HEK293T (cell line): ENCODE data around the gene NME2.

Experiments
- CTCF ChIA-PET: fragments of 350-600 bp; formaldehyde crosslinking; extraction: SDS; loops from one replicate; lab custom pipeline; 2021; ENCODE audit warnings: antibody characterized with exemption, inconsistent platforms; lab: Yijun Ruan, JAX
- POLR2A ChIA-PET: fragments of 350-600 bp; formaldehyde crosslinking; extraction: SDS; loops from one replicate; lab custom pipeline; 2020; ENCODE audit warnings: antibody characterized with exemption, inconsistent platforms; lab: Yijun Ruan, JAX
- DNase-seq: peaks from one replicate; pipeline ENCODE4 v3.0.0; 2012; ENCODE audit warnings: mixed read lengths; ENCODE audit errors: extremely low spot score
- ARNT ChIP-seq: fragments of 450-650 bp; IDR thresholded peaks from 2 replicates; pipeline ENCODE4 v1.6.1; 2017; ENCODE audit warnings: mild to moderate bottlenecking
- BHLHE40 ChIP-seq: fragments of 450-650 bp; IDR thresholded peaks from 2 replicates; pipeline ENCODE4 v1.6.1; 2016; ENCODE audit warnings: mild to moderate bottlenecking, moderate library complexity, borderline replicate concordance
- CTBP1 ChIP-seq: fragments of 450-650 bp; IDR thresholded peaks from 2 replicates; pipeline ENCODE4 v1.6.1; 2016; ENCODE audit warnings: borderline replicate concordance
- ELF4 ChIP-seq: fragments of 450-650 bp; IDR thresholded peaks from 2 replicates; pipeline ENCODE4 v1.6.1; 2017; ENCODE audit warnings: antibody characterized with exemption
- FOXA1 ChIP-seq: fragments of 450-650 bp; IDR thresholded peaks from 2 replicates; pipeline ENCODE4 v1.6.1; 2016; ENCODE audit warnings: mild to moderate bottlenecking
- FOXK2 ChIP-seq: fragments of 450-650 bp; IDR thresholded peaks from 2 replicates; pipeline ENCODE4 v1.6.1; 2016; ENCODE audit warnings: mild to moderate bottlenecking
- FOXM1 ChIP-seq: fragments of 450-650 bp; IDR thresholded peaks from 2 replicates; pipeline ENCODE4 v1.6.1; 2017; ENCODE audit warnings: mild to moderate bottlenecking, borderline replicate concordance
- HDGF ChIP-seq: fragments of 450-650 bp; IDR thresholded peaks from 2 replicates; pipeline ENCODE4 v1.6.1; 2017; ENCODE audit warnings: antibody characterized with exemption, borderline replicate concordance
- L3MBTL2 ChIP-seq: fragments of 450-650 bp; conservative IDR thresholded peaks from 2 replicates; pipeline ENCODE4 v1.6.1; 2016; ENCODE audit warnings: mild to moderate bottlenecking
- LEF1 ChIP-seq: fragments of 450-650 bp; IDR thresholded peaks from 2 replicates; pipeline ENCODE4 v1.6.1; 2017; ENCODE audit warnings: mild to moderate bottlenecking, borderline replicate concordance
- NFRKB ChIP-seq: fragments of 450-650 bp; IDR thresholded peaks from 2 replicates; pipeline ENCODE4 v1.6.1; 2016; ENCODE audit warnings: mild to moderate bottlenecking, moderate library complexity
- PKNOX1 ChIP-seq: fragments of 450-650 bp; IDR thresholded peaks from 2 replicates; pipeline ENCODE4 v1.6.1; 2016
- SP1 ChIP-seq: fragments of 450-650 bp; IDR thresholded peaks from 2 replicates; pipeline ENCODE4 v1.6.1; 2017
- SUZ12 ChIP-seq: fragments of 450-650 bp; IDR thresholded peaks from 2 replicates; pipeline ENCODE4 v1.6.1; 2016; ENCODE audit warnings: mild to moderate bottlenecking
- TARDBP ChIP-seq: fragments of 450-650 bp; IDR thresholded peaks from 2 replicates; pipeline ENCODE4 v1.6.1; 2016
- ZNF384 ChIP-seq: fragments of 450-650 bp; IDR thresholded peaks from 2 replicates; pipeline ENCODE4 v1.6.1; 2016

The NME2 gene

GRCh38 chr17:51133365-51133764, 32.8 kb upstream of the NME2 start:
- ChIA-PET CTCF (no interaction called here), POLR2A (no interaction called here)
- no peak for DNase-seq
- no peak for TF ChIP-seq BHLHE40

- ChIA-PET CTCF (interaction anchor here (1.3 kb wide), 1 partner anchor 17 kb away, joined by 3 read pairs; the partner anchor contains the start of gene NME1), POLR2A (interaction anchor here (0.6 to 1.4 kb wide), 3 partner anchors 12 to 270 kb away, joined by 3 to 5 read pairs (median 3); partner anchors contain the start of genes SPAG9 and TOB1)
- TF ChIP-seq NFRKB: no peak
- TF ChIP-seq L3MBTL2: no peak
- no peak for TF ChIP-seq FOXM1
- TF ChIP-seq SUZ12: no peak
- TF ChIP-seq ELF4: no peak
- no peak for TF ChIP-seq BHLHE40
- no peak for DNase-seq
Observed at GRCh38 chr17:51135956-51136355, 30.3 kb upstream of the NME2 start.

GRCh38 chr17:51142597-51142996, 23.6 kb upstream of the NME2 start:
- no peak for DNase-seq
- ChIA-PET CTCF (no interaction called here), POLR2A (interaction anchor here (1.0 kb wide), 1 partner anchor 22 kb away, joined by 3 read pairs; the partner anchor contains the start of gene SPAG9)

GRCh38 chr17:51144266-51145022, 21.8 kb upstream of the NME2 start:
- CTCF ChIA-PET: no interaction called here
- DNase-seq: no peak
- POLR2A ChIA-PET: no interaction called here
- TF ChIP-seq LEF1: no peak
- TF ChIP-seq PKNOX1: peak; percentile 54
- peak; percentile 68; the same call in 1 of the 2 replicates for TF ChIP-seq ZNF384

More at GRCh38 chr17:51142597-51142996, 23.6 kb upstream of the NME2 start:
- TF ChIP-seq ELF4: no peak
- TF ChIP-seq CTBP1: no peak
- no peak for TF ChIP-seq SUZ12
- TF ChIP-seq FOXK2: no peak
- no peak for TF ChIP-seq L3MBTL2
- TF ChIP-seq BHLHE40: no peak
- no peak for TF ChIP-seq ZNF384
- no peak for TF ChIP-seq FOXM1
- no peak for TF ChIP-seq HDGF
- TF ChIP-seq NFRKB: no peak
- no peak for TF ChIP-seq SP1
- TF ChIP-seq ARNT: no peak
- no peak for TF ChIP-seq FOXA1
- no peak for TF ChIP-seq TARDBP

GRCh38 chr17:51147650-51148049, 18.6 kb upstream of the NME2 start:
- CTCF ChIA-PET: no interaction called here
- TF ChIP-seq FOXM1 (no peak), PKNOX1 (no peak), ELF4 (no peak), FOXK2 (no peak), ARNT (no peak), CTBP1 (no peak), HDGF (no peak), BHLHE40 (no peak), SP1 (no peak), L3MBTL2 (no peak), LEF1 (no peak), ZNF384 (no peak), SUZ12 (no peak), TARDBP (no peak), NFRKB (no peak), FOXA1 (no peak)
- POLR2A ChIA-PET: interaction anchor here (2.8 kb wide), 1 partner anchor 27 kb away, joined by 12 read pairs; the partner anchor contains the start of gene SPAG9
- DNase-seq: no peak

GRCh38 chr17:51149163-51149562, 17.0 kb upstream of the NME2 start:
- no peak for TF ChIP-seq ELF4
- no peak for TF ChIP-seq FOXA1
- no peak for TF ChIP-seq SP1
- no peak for TF ChIP-seq FOXK2
- TF ChIP-seq PKNOX1: no peak
- TF ChIP-seq CTBP1: no peak
- no peak for TF ChIP-seq LEF1
- no peak for TF ChIP-seq HDGF
- TF ChIP-seq BHLHE40: no peak
- TF ChIP-seq L3MBTL2: no peak
- TF ChIP-seq NFRKB: no peak
- TF ChIP-seq TARDBP: no peak
- TF ChIP-seq ZNF384: no peak
- no peak for TF ChIP-seq FOXM1
- no peak for TF ChIP-seq ARNT
- no peak for TF ChIP-seq SUZ12
- ChIA-PET POLR2A (no interaction called here), CTCF (no interaction called here)
- DNase-seq: no peak
